Measurements from ENCODE around the gene RPS6KA2. TPM values are rescaled to one million over a fixed set of nuclear protein-coding genes. Genes with fewer than 3 reads are reported as not detected.

Gene RPS6KA2
- total RNA-seq, 4 donors from 2014 or later: 55.4 to 119 (median 76.4) TPM

- no peak for ATAC-seq
- Histone ChIP-seq H3K4me3 (no peak overlapping the region), H3K27ac (no peak overlapping the region), H3K4me1 (no peaks in the 10 kb centered on the region), H3K36me3 (peaks cover 0 to 70% of the 10 kb centered on the region in 2 donors), H3K27me3 (no peaks in the 10 kb centered on the region), H3K9me3 (no peaks in the 10 kb centered on the region)
- TF ChIP-seq CTCF (IDR thresholded peaks at IDR 0.05): no peak
- TF ChIP-seq POLR2A (IDR thresholded peaks at IDR 0.05): no peak
- no peak for TF ChIP-seq EP300 (IDR thresholded peaks at IDR 0.05)
- TF ChIP-seq POLR2AphosphoS5 (IDR thresholded peaks at IDR 0.05): no peak
- 83 to 100% methylated on average over 1 of the region's 10 CpGs for WGBS, 2 donors (ENCODE audit: low coverage in 1 of 2)
Observed at GRCh38 chr6:166459906-166460305, 167.1 kb downstream of the RPS6KA2 start.

DNA sequence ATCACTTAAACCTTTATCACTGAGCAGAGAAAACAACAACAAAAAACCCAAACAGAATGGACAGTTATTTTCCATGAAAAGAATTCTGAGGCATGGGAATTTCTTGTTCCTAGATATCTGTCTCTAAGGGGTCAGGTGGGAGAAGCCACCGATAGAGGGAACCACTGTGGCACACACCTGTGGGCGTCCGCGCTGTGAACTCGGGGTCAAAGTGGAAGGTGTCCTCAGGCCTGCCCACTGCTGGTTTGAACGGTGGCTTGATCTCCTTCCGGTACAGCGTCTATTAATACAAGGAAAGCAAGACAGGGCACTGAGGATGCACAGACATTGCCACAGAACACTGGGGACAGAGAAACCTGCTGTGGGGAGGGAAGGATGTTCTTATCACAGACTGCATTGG lies 167.8 kb downstream of the RPS6KA2 start:
- Histone ChIP-seq H3K27me3 (no peaks in the 10 kb centered on the region), H3K4me1 (no peaks in the 10 kb centered on the region), H3K9me3 (no peaks in the 10 kb centered on the region), H3K36me3 (peaks cover 0 to 66% of the 10 kb centered on the region in 2 donors), H3K4me3 (no peak overlapping the region), H3K27ac (no peak overlapping the region)
- TF ChIP-seq POLR2AphosphoS5 (IDR thresholded peaks at IDR 0.05) (no peak), CTCF (IDR thresholded peaks at IDR 0.05) (no peak), EP300 (IDR thresholded peaks at IDR 0.05) (no peak), POLR2A (IDR thresholded peaks at IDR 0.05) (no peak)
- WGBS, 2 donors (ENCODE audit: low coverage in 1 of 2): 86 to 100% methylated on average over 6 to 8 of the region's 8 CpGs
- no peak for ATAC-seq

DNA sequence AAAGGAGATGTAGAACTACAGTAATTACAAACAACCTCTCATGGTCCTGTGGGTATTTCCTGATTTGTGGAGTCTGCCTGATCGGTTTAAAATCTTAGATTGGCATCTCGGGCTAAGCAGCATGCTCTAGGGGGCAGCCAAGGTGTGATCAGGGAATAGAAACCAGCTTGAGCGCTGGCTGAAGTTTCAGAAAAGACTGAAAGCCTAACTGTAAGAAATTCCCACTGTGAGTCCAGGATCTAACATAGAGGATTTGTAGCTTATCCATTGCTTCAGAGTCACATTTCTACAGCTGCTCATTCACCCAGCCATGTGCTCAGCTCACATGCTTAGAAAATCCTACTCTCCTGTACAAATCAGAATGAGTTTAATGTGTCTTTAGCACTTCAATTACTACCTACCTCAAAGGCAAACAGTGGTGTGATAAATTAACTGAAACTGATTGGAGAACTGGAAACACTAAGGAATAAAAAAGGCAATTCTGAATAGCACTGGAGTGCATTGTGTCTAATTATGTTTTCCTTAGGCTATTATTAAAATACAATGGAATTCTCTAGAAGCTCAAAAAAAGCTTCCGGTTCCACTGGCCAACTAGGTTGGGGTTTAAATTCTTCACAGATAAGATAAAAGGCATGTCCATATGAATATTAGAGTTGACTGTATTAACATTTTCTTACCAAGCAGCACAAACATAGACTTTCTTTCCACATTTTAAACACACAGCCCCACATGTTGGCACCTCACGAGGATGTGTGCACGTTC lies 170.5 kb downstream of the RPS6KA2 start:
- Histone ChIP-seq H3K4me1 (no peaks in the 10 kb centered on the region), H3K36me3 (peaks cover 0 to 56% of the 10 kb centered on the region in 2 donors), H3K9me3 (no peaks in the 10 kb centered on the region), H3K27ac (peak overlapping the region in 2 of 4 donors; percentile 14 to 15), H3K4me3 (no peak overlapping the region), H3K27me3 (no peaks in the 10 kb centered on the region)
- peak; percentile 35 for ATAC-seq
- 67 to 75% methylated on average over 6 of the region's 6 CpGs for WGBS, 2 donors (ENCODE audit: low coverage in 1 of 2)
- TF ChIP-seq POLR2A (IDR thresholded peaks at IDR 0.05): no peak
- no peak for TF ChIP-seq POLR2AphosphoS5 (IDR thresholded peaks at IDR 0.05)
- TF ChIP-seq CTCF (IDR thresholded peaks at IDR 0.05): peak in 1 of 4 experiments; percentile 44
- TF ChIP-seq EP300 (IDR thresholded peaks at IDR 0.05): no peak

GRCh38 chr6:166454692-166455515 lies 172.1 kb downstream of the RPS6KA2 start:
- Histone ChIP-seq H3K9me3 (no peaks in the 10 kb centered on the region), H3K4me3 (no peak overlapping the region), H3K4me1 (no peaks in the 10 kb centered on the region), H3K27ac (no peak overlapping the region), H3K27me3 (no peaks in the 10 kb centered on the region), H3K36me3 (peaks cover 0 to 57% of the 10 kb centered on the region in 2 donors)
- no peak for ATAC-seq
- WGBS, 2 donors (ENCODE audit: low coverage in 1 of 2): 90 to 91% methylated on average over 8 to 9 of the region's 25 CpGs
- TF ChIP-seq EP300 (IDR thresholded peaks at IDR 0.05) (no peak), CTCF (IDR thresholded peaks at IDR 0.05) (no peak), POLR2AphosphoS5 (IDR thresholded peaks at IDR 0.05) (no peak), POLR2A (IDR thresholded peaks at IDR 0.05) (no peak)

Measured in gastroesophageal sphincter (tissue), 4 donors.